NCI-H1092 treated with DMSO at 0.1 percent for 48 hours (cell line): Measurements from ENCODE around the gene TMIE.

Experiments
- DNase-seq: peaks from one replicate; lab custom pipeline; 2025; lab: John Stamatoyannopoulos, UW

The TMIE gene

GRCh38 chr3:46669191-46669999 lies 31.8 kb upstream of the TMIE start:
- no peak for DNase-seq

GRCh38 chr3:46670000-46670890 lies 30.9 kb upstream of the TMIE start:
- no peak for DNase-seq

- no peak for DNase-seq
These were observed 30.2 kb upstream of the TMIE start for GRCh38 chr3:46670891-46671427.

- no peak for DNase-seq
These were observed 29.4 kb upstream of the TMIE start for GRCh38 chr3:46671541-46672348.

GRCh38 chr3:46672349-46672695 lies 28.9 kb upstream of the TMIE start:
- DNase-seq = no peak

- no peak for DNase-seq
These were observed 27.8 kb upstream of the TMIE start for GRCh38 chr3:46673151-46674030.

GRCh38 chr3:46674031-46674845 lies 27.0 kb upstream of the TMIE start:
- no peak for DNase-seq

- DNase-seq = no peak
These were observed 25.8 kb upstream of the TMIE start for GRCh38 chr3:46675426-46675825.

GRCh38 chr3:46675843-46676567 lies 25.2 kb upstream of the TMIE start:
- no peak for DNase-seq

GRCh38 chr3:46676601-46677410 lies 24.4 kb upstream of the TMIE start:
- no peak for DNase-seq

- DNase-seq = no peak
These were observed 23.8 kb upstream of the TMIE start for GRCh38 chr3:46677411-46677726.

GRCh38 chr3:46678280-46678679 lies 22.9 kb upstream of the TMIE start:
- DNase-seq = no peak

GRCh38 chr3:46679681-46680080 lies 21.5 kb upstream of the TMIE start:
- no peak for DNase-seq

GRCh38 chr3:46680298-46680826 lies 20.8 kb upstream of the TMIE start:
- no peak for DNase-seq

- DNase-seq = no peak
These were observed 19.8 kb upstream of the TMIE start for GRCh38 chr3:46681387-46681786.

GRCh38 chr3:46681856-46682540 lies 19.2 kb upstream of the TMIE start:
- DNase-seq = no peak

- no peak for DNase-seq
These were observed 18.2 kb upstream of the TMIE start for GRCh38 chr3:46682974-46683373.

- no peak for DNase-seq
These were observed 16.3 kb upstream of the TMIE start for GRCh38 chr3:46684891-46685290.
